Posterior cingulate gyrus (tissue), 11 donors: ENCODE measurements around the gene MCF2L.

Experiments
- DNase-seq, 10 donors: peaks; one replicate each; pipeline versions ENCODE4 v3.0.0 to v3.0.0-alpha.2; 2020 to 2021; ENCODE audit warnings: mixed read lengths in 3 of 10
- intact Hi-C: fragments of 100-400 bp; cut with DNase I; formaldehyde crosslinking; loops from one replicate; pipeline ENCODE4 v1.15.1; 2023

The MCF2L gene

DNA sequence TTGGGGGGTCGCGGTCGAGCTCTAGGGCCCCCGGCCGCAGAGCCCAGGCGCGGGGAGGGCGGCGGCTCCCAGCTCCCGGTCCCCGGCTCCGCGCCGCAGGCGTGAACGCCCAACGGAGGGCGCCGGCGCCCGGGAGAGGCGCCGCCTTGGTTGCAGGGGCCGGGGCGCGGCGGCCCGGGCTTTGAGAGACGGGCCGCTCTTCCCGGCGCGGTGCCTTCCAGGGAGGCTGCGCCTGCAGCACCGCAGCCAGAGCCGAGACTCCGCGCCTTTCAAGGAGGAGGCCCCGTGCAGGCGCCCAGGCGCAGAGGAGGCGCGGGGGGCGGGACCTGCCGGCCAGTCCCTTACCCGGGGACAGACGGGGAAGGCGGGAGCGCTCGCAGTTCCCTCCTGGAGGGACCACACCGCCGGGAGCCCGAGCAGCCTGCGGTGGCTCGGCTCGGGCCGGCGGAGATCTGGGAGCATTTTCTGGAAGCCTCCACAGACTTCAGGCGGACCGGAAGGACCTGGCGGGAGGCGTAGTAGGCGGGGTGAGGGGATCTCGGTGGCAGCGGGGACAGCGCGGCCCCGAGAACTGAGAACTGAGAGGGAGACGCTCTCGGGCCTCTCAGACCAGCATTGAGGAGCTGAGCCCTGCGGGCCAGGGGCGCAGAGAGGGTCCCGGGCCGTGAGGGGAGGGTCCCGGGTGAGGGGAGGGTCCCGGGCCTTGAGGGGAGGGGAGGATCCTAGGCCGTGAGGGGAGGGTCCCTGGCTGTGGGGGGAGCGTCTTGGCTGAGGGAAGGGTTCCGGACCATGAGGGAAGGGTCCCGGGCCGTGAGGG is 25.5 kb upstream of the MCF2L start:
- peak in 6 of 10 donors; percentile 38 to 93 (median 54) for DNase-seq
- intact Hi-C loops: loop anchor here (2.0 to 10.0 kb wide), 2 partner anchors 85 to 451 kb away; no protein-coding TSS in a partner anchor

DNA sequence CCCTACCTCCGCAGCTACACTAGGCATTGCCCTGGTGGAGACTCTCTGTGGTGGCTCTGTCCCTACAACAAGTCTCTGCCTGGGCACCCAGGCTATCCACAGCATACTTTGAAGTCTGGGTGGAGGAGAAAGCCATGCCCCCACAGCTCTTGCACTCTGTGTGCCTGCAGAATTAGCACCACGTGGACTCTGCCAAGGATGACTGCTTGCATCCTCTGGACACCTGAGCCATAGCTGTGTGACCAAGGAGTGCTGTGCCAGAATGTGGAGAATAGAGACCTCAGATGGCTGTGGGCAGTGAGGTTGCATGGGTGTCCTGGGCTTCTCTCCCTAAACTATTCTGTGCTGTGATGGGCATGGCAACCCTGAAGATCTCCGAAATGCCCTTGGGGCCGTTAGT is 21.2 kb upstream of the MCF2L start:
- DNase-seq: no peak
- intact Hi-C loops: loop anchor here (10.0 kb wide), 1 partner anchor 447 kb away; no protein-coding TSS in a partner anchor

DNA sequence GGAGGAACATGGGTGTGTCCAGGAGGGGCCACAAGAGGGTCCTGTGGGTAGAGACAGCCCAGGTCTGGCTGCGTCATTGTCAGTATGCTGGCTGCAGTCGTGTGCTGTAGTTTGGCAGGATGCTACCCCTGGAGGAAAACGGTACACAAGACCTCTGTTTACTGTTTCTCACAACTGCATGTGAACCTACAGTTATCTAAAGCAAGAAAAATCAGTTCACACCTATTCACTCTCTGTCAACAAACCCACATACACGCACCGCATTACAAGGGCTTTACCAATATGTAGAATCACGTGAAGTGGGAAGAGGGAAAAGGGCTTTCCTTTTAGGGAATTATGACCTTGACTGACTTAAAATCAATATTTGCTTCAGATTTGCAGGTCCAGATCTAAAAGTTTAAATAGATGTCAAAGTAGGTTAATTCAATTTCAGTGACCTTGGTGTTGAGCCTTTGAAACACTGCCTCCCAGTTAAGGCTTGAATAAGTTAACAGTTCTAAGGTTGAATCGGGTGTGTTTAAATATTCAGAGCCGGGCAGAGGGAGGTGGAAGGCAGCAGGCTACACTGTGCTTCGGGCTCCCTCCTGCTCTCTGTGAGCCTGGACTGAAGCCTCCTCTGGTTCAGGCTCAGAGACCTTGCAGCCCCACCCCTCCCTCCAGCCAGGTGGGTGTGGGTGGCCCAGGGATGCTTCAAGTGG is 17.2 kb upstream of the MCF2L start:
- DNase-seq: peak in 1 of 10 donors; percentile 24
- intact Hi-C loops: no loop called here

DNA sequence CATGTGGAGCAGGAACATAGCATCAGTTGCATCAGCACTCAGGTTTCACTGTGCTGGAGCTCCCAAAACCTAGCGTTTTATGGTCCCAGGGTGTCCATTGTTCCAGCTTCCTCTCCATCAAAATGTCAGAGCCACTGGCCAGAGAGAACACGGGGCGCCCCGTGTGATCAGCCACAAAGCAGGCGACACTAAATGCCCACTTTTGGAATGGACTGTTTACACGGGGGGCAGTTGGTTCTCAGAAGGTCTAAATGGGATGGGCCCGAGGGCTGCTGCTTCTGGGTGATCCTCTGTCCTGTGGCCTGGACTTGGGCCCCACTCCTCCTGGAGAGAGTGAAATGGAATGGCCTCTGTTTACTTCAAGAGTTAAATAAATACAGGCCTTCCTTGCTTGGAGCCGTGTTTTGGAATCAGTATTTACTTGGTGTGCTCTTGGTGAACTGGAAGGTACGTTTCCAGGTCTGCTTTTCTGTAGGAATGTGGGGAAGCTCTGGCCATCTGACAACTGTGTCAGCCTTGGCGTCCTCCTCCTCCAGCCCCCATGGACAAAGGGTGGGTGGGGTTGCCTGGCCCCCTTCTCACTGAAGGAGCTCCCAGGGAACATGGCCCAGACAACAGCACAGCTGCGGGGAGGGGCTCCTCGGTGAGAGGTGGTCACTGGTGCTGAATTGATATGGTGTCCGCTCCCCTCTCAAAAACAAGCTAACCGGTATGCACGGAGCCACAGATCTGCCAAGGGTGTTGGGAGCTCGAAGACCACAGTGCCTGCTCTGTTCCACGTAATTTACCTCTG is 16.1 kb upstream of the MCF2L start:
- intact Hi-C loops: no loop called here
- peak in 1 of 10 donors; percentile 65 for DNase-seq

DNA sequence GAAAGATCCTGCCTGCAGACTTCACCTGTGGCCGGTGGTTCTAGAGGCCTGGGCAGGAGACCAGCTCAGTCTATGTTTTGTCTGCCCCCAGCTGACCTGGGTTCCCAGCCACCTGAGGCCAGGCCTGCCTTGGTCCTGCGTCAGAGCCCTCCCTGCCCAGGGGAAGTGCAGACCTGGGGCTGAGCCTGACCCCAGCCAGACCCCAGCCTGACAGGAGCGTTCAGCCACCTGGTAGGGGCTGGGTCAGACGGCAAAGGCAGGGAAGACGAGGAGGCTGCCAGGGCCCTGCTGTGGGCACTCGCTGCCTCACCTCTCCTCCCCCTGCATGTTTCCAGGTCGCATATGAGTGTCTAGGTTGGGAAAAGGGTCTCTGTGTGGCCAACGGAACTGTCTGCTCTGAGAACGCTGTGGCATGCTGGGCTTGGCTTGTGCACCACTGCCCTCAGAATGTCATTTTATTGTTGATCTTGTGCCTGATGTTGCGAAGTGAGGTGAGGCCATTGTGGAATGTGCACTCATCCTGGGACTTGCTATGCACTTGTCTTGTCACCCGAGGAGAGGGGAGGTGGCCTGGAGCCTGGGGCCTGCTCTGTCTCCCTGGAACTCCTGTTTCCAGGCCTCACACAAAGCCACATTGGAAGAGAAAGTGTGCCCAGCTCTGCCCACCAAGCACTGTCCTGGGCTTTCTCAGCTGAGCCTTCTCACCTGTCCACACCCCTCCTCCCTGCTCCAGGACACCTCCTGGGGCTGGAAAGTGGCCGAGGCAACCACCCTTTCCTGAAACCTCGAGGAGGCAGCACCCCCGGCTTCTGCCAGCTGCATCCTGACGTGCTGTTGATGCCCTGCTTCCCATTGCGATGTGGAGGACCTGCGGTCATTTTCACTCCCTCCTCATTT is 15.2 kb upstream of the MCF2L start:
- intact Hi-C loops: no loop called here

DNA sequence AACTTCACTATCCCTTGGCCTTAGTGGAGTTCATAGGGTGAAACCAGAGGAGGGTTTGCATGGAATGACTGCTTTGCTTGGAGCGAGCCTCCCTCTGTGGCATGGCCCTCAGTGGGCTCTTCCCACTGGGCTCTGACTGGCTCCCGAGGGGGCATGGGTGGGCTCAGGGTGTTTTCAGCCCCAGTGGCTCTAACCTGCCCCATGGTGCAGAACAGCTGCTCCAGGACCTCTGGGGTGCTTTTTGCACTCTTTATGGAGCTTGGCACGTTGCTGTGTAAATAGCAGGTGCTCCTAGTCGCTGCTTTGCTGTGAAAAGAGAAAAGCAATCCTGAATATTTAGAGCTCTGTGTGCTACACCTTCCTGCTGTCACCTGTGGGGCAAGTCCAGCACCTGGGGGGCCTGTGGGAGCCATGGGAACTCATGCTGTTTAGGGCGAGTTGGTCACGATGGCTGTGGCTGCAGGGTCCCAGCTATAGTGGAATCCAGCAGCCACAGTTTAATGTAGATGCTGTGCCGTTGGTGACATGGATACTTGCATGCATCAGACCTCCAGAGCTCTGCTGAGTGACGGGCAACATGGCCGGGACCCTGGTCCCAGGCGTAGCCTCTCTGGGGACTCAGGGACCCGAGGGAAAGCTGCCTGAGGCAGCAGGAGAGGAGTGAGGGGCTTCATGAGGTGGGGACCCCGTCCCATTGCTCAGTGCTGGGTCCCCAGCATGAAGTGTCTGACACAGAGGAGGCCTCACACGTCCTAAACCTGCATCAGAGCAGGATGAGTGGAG is 14.3 kb upstream of the MCF2L start:
- DNase-seq: peak in 1 of 10 donors; percentile 33

More for the DNA sequence above, 15.2 kb upstream of the MCF2L start:
- DNase-seq: peak in 1 of 10 donors; percentile 72

DNA sequence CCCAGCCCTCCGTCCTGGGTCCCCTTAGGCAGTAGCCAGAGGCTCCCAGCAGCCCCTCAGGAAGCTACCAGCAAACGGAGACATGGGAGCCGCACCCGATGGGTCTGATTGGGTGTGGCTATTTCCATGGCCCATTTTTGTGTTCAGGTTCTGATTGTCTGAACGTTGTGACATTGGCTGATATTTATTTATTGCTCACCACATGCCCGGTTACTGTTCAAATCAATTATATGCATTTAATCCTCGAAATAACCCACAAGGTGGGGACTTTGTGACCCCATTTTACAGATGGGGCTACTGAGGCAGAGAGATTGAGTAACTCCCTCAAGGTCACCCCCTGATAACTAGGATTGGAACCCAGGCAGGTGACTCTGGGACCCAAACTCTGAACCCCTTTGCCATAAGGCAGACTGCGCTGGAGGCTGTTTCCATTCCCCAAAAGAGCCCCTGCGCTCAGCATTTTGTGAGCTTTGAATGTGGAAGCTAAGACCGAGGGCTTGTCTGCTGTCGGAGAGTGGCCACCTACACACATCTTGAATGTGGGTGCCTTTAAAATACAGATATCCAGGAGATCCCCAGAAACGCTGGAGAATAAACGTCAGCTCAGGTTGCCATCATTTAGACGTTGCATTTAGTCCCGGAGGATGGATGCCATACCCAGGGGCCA is 13.6 kb upstream of the MCF2L start:
- intact Hi-C loops: no loop called here
- peak in 1 of 10 donors; percentile 72 for DNase-seq

More for the DNA sequence above, 14.3 kb upstream of the MCF2L start:
- intact Hi-C loops: no loop called here

DNA sequence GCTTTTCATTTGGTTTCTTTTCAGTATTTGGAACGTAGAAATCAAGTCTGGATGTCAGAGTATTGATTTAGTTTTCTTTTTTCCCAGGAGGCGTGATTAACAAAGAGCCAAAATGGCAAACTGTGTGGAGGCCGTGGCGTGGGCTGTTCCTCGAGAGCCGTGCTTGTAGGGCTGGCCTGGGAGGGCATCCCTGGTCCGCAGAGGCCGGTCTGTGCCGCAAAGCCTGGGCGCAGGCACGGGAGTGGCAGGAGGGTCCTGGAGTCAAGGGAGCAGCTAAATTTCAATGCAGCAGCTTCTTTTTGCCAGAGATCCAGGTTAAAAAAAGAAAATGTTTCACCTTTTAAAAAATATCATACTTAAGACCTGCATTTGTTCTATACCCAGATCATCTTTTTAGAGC is 13.1 kb upstream of the MCF2L start:
- intact Hi-C loops: no loop called here
- DNase-seq: peak in 1 of 10 donors; percentile 51

GRCh38 chr13:112956571-112957294 is 12.3 kb upstream of the MCF2L start:
- intact Hi-C loops: no loop called here
- peak in 1 of 10 donors; percentile 83 for DNase-seq

- intact Hi-C loops: no loop called here
Measured at GRCh38 chr13:112957295-112957677, 11.7 kb upstream of the MCF2L start.

GRCh38 chr13:112958127-112958989 is 10.7 kb upstream of the MCF2L start:
- intact Hi-C loops: no loop called here
- peak in 2 of 10 donors; percentile 56 to 66 for DNase-seq

More at GRCh38 chr13:112957295-112957677, 11.7 kb upstream of the MCF2L start:
- peak in 2 of 10 donors; percentile 72 to 75 for DNase-seq

DNA sequence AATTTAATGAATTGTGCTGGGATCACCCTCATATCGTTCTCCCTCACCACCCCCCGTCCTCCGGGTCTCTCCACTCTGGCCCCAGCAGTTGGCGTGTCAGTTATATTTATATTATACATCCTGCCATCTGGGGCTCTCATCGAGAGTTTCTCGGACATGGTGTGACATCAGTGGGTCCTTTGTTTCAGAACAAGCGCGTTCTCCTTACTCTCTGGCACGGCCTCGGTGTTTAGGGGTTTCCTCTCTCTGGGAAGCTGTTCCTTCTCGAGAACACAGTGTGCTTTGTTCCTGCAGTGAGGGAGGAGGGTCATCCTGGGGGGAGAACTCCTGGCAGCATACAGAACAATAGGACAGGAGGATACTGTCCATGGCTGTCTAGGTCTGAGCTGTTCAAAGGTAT is 9.8 kb upstream of the MCF2L start:
- DNase-seq: peak in 4 of 10 donors; percentile 61 to 91 (median 76)
- intact Hi-C loops: no loop called here

DNA sequence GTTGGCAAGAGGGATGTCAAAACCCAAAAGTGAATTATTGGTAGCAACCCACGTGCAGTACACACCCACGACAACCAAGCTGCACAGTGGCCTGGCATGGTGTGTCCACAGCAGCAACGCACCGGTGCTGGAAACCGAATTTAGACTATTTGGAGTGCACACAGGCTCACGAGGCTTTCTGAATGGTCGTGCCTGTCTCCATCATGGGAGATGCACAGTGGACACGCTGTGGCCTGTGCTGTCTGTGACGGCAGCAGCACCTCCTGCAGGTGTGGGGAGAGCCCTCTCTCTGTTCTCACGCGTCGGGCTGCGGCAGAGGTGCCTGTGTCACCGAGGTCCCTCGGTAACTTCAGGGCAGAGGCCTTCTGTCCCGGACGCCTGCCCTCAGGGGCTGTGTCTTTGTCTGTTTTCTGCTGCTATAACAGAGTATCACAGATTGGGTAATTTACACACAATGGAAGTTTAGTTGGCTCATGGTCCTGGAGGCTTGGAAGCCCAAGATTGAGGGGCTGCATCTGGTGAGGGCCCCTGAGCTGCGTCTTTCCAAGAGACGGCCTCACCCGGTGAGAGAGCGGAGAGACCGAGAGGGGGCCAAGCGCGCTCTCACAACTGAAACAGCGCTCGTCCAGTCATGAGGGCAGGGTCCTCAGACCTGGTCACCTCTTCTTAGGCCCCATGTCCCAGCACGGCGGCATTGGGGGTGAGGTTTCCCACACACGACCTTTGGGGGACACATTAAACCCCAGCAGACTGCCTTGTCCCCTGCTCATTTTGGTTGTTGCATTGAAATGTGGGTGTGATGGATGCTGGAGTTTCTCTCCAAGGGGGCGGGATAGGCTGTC is 9.1 kb upstream of the MCF2L start:
- intact Hi-C loops: no loop called here

DNA sequence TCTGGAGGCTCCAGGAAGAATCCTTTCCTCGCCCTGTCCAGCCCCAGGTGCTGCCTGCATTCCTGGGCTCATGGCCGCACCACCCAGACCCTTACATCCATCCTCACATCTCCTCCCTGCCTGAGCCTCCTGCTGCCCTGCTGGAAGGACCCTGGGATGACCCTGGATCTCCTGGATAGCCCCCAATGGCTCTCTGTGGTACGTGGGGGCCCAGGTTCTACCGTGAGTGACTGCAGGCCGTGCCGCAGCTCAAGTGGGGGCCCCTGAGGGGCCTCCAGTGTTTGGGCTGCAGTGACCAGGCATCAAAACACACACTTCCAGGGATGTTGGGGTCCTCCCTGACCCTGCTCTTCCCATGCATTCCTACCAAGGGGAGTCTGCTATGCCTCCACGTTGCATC is 8.3 kb upstream of the MCF2L start:
- intact Hi-C loops: no loop called here
- peak in 2 of 10 donors; percentile 17 to 27 for DNase-seq

More for the DNA sequence above, 9.1 kb upstream of the MCF2L start:
- DNase-seq: peak in 2 of 10 donors; percentile 67 to 71

DNA sequence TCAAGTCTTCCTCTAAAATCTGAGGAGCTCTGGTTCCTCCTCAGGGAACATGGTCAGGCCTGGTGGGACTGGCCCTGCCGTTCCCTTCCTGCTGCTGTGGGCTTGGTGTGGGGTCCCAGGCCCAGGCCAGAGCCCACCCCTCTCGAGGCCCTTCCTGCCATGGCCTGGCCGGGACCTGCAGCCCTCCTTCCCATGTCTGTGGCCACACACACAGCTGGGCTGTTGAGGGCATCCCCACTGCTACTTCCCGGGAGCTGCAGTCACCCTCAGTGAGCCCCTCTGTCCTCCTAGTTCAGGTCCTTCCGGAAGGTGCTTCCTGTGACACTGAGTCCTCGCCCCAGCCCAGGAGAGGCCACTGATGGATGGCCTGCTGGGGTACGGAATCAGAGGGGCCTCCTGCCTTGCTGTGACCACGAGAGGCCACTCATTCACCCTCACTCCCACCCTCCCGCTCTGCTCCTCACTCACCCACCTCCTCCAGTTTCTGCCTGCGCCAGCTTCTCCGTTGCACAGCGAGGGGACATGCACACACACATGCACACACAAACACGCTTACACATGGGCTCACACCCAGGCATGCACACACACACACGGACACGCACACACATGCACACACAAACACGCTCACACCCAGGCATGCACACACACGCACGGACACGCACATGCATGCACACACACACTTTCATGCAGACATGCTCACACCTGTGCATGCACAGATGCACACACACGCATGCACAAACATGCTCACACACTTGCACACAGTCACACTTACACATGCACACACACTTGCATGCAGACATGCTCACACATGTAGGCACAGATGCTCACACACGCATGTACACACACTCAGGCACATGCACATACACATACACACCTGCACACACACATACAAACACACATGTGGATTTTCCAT is 7.3 kb upstream of the MCF2L start:
- intact Hi-C loops: no loop called here
- DNase-seq: peak in 2 of 10 donors; percentile 58 to 63
